Osteocyte (in vitro differentiated cells): ENCODE results near the gene PALM. TPM values are rescaled to one million over a fixed set of nuclear protein-coding genes. Genes with fewer than 3 reads are reported as not detected.

Experiments used
- DNase-seq: peaks from one replicate; pipeline ENCODE4 v3.0.0; 2021; ENCODE audit warnings: mixed read lengths; ENCODE audit not compliant: unreplicated experiment; ENCODE audit errors: extremely low spot score
- H3K27ac Mint-ChIP-seq: one replicate; pipeline ENCODE4 v1.8.0; 2021; ENCODE audit warnings: mild to moderate bottlenecking, mixed read lengths; ENCODE audit not compliant: unreplicated experiment
- H3K27me3 Mint-ChIP-seq: one replicate; pipeline ENCODE4 v1.8.0; 2021; ENCODE audit warnings: mixed read lengths; ENCODE audit not compliant: unreplicated experiment
- H3K36me3 Mint-ChIP-seq: one replicate; pipeline ENCODE4 v1.8.0; 2021; ENCODE audit warnings: mixed read lengths; ENCODE audit not compliant: unreplicated experiment
- H3K4me1 Mint-ChIP-seq: one replicate; pipeline ENCODE4 v1.8.0; 2021; ENCODE audit warnings: mixed read lengths; ENCODE audit not compliant: unreplicated experiment
- H3K4me3 Mint-ChIP-seq: one replicate; pipeline ENCODE4 v1.8.0; 2021; ENCODE audit warnings: mild to moderate bottlenecking, moderate library complexity, mixed read lengths; ENCODE audit not compliant: unreplicated experiment
- H3K9me3 Mint-ChIP-seq: one replicate; pipeline ENCODE4 v1.8.0; 2021; ENCODE audit warnings: mixed read lengths; ENCODE audit not compliant: unreplicated experiment
- total RNA-seq: library from RNA; stranded (reverse); gene quantifications from 2 replicates; pipeline ENCODE4 v1.2.1, GENCODE V29; 2021
- TF ChIP-seq, protein P1 (sequence below): fragments of 200-600 bp; sonication (generic); IDR thresholded peaks from 2 replicates; pipeline ENCODE4 v1.5.0; 2021; ENCODE audit warnings: antibody characterized with exemption, mild to moderate bottlenecking, moderate library complexity

The PALM gene
- total RNA-seq, 1 donor from 2014 or later: 236 TPM

DNA sequence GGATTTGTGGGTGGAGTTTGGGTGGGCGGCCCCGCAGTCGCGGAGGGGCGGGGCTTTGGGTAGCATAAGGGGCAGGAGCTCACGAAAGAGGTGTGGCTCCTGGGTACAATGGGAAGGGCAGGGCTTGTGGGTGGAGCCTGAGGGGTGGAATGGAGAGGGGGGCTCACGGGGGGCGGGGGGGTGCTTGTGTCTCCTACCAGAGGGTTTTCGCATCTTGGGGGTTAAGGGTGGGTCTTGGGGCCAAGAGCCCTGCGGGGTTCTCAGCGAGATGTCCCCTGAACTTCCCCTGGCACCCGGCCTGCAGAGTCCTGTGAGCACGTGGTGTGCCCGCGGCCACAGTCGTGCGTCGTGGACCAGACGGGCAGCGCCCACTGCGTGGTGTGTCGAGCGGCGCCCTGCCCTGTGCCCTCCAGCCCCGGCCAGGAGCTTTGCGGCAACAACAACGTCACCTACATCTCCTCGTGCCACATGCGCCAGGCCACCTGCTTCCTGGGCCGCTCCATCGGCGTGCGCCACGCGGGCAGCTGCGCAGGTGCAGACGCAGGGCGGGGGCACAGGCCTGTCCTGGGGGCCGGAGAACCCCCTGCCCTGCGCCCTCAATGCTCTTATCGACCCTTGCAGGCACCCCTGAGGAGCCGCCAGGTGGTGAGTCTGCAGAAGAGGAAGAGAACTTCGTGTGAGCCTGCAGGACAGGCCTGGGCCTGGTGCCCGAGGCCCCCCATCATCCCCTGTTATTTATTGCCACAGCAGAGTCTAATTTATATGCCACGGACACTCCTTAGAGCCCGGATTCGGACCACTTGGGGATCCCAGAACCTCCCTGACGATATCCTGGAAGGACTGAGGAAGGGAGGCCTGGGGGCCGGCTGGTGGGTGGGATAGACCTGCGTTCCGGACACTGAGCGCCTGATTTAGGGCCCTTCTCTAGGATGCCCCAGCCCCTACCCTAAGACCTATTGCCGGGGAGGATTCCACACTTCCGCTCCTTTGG, 27.4 kb upstream of the PALM start:
- TF ChIP-seq, protein P1, sequence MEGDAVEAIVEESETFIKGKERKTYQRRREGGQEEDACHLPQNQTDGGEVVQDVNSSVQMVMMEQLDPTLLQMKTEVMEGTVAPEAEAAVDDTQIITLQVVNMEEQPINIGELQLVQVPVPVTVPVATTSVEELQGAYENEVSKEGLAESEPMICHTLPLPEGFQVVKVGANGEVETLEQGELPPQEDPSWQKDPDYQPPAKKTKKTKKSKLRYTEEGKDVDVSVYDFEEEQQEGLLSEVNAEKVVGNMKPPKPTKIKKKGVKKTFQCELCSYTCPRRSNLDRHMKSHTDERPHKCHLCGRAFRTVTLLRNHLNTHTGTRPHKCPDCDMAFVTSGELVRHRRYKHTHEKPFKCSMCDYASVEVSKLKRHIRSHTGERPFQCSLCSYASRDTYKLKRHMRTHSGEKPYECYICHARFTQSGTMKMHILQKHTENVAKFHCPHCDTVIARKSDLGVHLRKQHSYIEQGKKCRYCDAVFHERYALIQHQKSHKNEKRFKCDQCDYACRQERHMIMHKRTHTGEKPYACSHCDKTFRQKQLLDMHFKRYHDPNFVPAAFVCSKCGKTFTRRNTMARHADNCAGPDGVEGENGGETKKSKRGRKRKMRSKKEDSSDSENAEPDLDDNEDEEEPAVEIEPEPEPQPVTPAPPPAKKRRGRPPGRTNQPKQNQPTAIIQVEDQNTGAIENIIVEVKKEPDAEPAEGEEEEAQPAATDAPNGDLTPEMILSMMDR: no peak
- no peak for DNase-seq
- Mint-ChIP-seq H3K4me3 (peak overlapping the region; percentile 93), H3K36me3 (no peaks in the 10 kb centered on the region), H3K27me3 (no peaks in the 10 kb centered on the region), H3K27ac (peak overlapping the region; percentile 100), H3K4me1 (peaks cover 28% of the 10 kb centered on the region), H3K9me3 (no peaks in the 10 kb centered on the region)

DNA sequence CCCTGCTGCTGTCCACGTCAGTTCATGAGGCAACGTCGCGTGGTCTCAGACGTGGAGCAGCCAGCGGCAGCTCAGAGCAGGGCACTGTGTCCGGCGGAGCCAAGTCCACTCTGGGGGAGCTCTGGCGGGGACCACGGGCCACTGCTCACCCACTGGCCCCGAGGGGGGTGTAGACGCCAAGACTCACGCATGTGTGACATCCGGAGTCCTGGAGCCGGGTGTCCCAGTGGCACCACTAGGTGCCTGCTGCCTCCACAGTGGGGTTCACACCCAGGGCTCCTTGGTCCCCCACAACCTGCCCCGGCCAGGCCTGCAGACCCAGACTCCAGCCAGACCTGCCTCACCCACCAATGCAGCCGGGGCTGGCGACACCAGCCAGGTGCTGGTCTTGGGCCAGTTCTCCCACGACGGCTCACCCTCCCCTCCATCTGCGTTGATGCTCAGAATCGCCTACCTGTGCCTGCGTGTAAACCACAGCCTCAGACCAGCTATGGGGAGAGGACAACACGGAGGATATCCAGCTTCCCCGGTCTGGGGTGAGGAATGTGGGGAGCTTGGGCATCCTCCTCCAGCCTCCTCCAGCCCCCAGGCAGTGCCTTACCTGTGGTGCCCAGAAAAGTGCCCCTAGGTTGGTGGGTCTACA, 25.9 kb upstream of the PALM start:
- H3K4me1 Mint-ChIP-seq: peaks cover 22% of the 10 kb centered on the region
- H3K36me3 Mint-ChIP-seq: no peaks in the 10 kb centered on the region
- DNase-seq: no peak
- H3K27me3 Mint-ChIP-seq: no peaks in the 10 kb centered on the region
- peak overlapping the region; percentile 38 for H3K27ac Mint-ChIP-seq
- H3K9me3 Mint-ChIP-seq: no peaks in the 10 kb centered on the region
- no peak overlapping the region for H3K4me3 Mint-ChIP-seq
- TF ChIP-seq, protein P1: no peak

DNA sequence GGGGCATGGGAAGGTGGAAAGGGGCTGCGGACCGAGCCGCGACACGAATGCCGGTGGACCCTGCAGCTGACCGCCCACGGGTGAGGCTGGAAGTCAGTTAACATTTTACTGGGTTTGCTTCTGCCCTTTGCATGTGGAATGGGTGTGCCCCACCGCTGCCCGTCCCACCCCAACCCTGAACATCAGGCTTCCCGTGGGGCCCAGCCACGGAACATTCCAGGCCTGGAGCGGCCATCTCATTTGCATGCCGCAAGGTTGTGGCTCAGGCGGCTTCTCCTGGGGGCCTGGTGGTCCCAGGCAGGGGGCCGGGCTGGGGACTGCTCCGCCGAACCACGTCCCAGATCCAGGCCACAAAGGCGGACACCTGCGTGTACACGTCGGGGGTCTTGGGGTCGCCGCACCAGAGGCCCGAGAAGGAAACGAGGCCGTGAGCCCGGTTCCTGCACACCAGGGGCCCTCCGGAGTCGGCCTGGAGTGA, 23.2 kb upstream of the PALM start:
- H3K4me3 Mint-ChIP-seq: no peak overlapping the region
- no peak for DNase-seq
- no peaks in the 10 kb centered on the region for H3K9me3 Mint-ChIP-seq
- TF ChIP-seq, protein P1: no peak
- H3K36me3 Mint-ChIP-seq: no peaks in the 10 kb centered on the region
- H3K27ac Mint-ChIP-seq: no peak overlapping the region
- H3K27me3 Mint-ChIP-seq: no peaks in the 10 kb centered on the region
- H3K4me1 Mint-ChIP-seq: peaks cover 10% of the 10 kb centered on the region

DNA sequence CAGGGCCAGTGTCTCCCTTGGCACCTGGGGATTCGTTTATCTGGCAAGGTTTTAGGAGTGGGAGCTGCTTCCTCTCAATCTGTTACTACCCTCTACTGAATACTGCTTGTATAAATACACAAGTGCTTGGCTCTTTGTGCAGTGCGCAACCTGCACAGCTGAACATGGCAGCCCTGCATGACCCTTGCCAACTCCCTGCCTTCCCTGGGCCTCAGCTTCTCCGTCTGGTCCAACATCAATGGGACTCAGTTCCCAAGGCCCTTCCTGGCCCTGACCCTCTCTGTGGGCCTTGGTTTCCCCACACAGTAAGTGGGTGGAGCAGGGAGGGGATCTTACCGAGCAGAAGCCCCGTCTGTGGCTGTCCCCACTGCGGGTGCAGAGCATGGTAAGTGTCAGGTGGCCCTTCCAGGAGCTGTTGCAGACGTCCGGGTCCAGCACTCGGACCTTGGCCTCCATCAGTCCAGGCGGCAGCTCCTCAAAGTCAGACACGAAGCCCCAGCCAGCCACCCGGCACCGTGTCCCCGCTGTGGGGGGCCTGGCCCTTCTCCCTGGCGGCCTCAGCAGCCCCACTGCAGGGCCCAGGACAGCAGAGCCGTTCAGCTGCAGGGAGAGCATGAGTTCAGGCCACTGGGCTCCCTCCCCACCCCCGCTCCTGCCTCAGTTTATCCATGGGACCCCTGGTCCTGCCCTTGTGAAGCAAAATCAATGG, 22.0 kb upstream of the PALM start:
- Mint-ChIP-seq H3K27ac (no peak overlapping the region), H3K36me3 (no peaks in the 10 kb centered on the region), H3K4me3 (no peak overlapping the region), H3K4me1 (peaks cover 8% of the 10 kb centered on the region), H3K9me3 (no peaks in the 10 kb centered on the region), H3K27me3 (no peaks in the 10 kb centered on the region)
- DNase-seq: no peak
- TF ChIP-seq, protein P1: no peak
